GM12864 (cell line): ENCODE measurements around the gene TMEM233.

ENCODE experiments used
- DNase-seq: peaks from one replicate; pipeline ENCODE4 v3.0.0-alpha.2; 2011; ENCODE audit warnings: low read depth
- H3K4me3 ChIP-seq: 2 replicates; pipeline ENCODE4 v1.5.1; 2011; ENCODE audit warnings: mild to moderate bottlenecking, low read depth, low read length, control low read depth
- CTCF ChIP-seq: IDR thresholded peaks from 2 replicates; pipeline ENCODE4 v1.5.1; 2011; ENCODE audit warnings: low read depth, mild to moderate bottlenecking, moderate library complexity, low read length, control low read depth, inconsistent platforms; ENCODE audit errors: missing control alignments

TMEM233 gene

DNA sequence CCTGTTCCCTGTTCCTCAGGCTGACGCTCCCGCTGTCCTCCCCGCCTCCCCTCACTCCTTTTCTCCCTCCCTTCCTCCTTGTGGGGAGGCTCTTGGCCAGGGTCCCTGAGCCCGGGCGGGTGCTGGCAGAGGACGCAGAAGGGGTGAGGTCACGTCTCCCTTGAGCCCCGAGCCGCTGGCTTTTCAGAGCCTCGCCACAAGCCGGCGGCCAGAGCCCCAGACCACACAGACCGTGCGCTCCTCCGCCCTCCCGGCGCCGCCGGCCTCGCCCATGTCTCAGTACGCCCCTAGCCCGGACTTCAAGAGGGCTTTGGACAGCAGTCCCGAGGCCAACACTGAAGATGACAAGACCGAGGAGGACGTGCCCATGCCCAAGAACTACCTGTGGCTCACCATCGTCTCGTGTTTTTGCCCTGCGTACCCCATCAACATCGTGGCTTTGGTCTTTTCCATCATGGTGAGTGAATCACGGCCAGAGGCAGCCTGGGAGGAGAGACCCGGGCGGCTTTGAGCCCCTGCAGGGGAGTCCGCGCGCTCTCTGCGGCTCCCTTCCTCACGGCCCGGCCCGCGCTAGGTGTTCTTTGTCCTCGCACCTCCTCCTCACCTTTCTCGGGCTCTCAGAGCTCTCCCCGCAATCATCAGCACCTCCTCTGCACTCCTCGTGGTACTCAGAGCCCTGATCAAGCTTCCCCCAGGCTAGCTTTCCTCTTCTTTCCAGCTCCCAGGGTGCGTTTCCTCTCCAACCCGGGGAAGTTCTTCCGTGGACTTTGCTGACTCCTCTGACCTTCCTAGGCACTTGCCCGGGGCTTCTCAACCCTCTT lies at the start of gene TMEM233:
Gene TMEM233, plus strand, starts transcription at position 197 of the 821 bp plus-strand sequence. Its CDS starts 75 bp downstream, at position 272.
- TF ChIP-seq CTCF: no peak
- no peak within 1 kb of the TSS for H3K4me3 ChIP-seq
- DNase-seq: no peak

- peak; percentile 27 for DNase-seq
- peak; percentile 88 for TF ChIP-seq CTCF
- H3K4me3 ChIP-seq: no peak overlapping the region
Measured at GRCh38 chr12:119544765-119545625, 48.6 kb upstream of the TMEM233 start.

- DNase-seq: no peak
- TF ChIP-seq CTCF: no peak
- H3K4me3 ChIP-seq: no peak overlapping the region
Measured at GRCh38 chr12:119546340-119546739, 47.2 kb upstream of the TMEM233 start.

GRCh38 chr12:119547001-119547400 lies 46.6 kb upstream of the TMEM233 start:
- no peak for DNase-seq
- H3K4me3 ChIP-seq: no peak overlapping the region
- no peak for TF ChIP-seq CTCF

DNA sequence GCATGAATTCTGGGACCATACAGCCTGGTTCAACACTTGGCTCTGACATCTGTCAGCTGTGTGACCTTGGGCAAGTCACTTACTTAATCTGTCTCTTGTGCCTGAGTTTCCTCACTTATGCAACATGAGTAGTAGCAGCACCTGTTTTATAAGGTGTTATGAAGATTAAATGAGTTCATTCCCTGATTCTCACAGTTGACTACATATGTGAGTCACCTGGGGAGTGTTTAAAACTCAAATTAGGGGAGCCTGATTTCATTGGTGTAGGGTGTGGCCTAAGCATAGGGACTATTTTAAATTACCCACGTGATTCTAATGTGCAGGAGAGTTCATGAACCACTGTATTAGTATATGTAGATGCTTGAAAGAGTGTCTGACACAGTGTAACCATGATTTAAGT lies 36.7 kb upstream of the TMEM233 start:
- H3K4me3 ChIP-seq: no peak overlapping the region
- TF ChIP-seq CTCF: no peak
- no peak for DNase-seq

DNA sequence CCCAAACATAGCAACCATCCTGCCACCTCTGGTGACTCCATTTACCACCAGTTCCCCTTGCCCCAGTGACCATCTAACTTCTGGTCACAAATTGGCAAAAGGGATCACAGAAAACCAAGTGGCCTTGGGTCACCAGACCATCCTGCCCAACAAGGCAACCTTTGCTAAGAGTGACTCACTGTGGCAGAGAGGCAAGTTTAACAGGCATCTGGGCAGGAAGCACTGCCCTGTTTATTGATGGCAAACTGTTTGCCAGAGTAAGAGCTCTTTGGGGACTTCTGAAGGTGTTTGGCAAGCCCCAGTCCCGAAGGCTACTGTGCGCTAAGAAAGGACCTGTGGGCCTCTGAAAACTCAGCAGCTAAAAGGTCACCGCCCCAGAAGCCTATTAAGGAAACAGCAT lies 28.2 kb upstream of the TMEM233 start:
- TF ChIP-seq CTCF: no peak
- no peak overlapping the region for H3K4me3 ChIP-seq
- no peak for DNase-seq
